ENCODE data around the gene TAF4.

- TF ChIP-seq, protein P1, sequence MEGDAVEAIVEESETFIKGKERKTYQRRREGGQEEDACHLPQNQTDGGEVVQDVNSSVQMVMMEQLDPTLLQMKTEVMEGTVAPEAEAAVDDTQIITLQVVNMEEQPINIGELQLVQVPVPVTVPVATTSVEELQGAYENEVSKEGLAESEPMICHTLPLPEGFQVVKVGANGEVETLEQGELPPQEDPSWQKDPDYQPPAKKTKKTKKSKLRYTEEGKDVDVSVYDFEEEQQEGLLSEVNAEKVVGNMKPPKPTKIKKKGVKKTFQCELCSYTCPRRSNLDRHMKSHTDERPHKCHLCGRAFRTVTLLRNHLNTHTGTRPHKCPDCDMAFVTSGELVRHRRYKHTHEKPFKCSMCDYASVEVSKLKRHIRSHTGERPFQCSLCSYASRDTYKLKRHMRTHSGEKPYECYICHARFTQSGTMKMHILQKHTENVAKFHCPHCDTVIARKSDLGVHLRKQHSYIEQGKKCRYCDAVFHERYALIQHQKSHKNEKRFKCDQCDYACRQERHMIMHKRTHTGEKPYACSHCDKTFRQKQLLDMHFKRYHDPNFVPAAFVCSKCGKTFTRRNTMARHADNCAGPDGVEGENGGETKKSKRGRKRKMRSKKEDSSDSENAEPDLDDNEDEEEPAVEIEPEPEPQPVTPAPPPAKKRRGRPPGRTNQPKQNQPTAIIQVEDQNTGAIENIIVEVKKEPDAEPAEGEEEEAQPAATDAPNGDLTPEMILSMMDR (IDR thresholded peaks at IDR 0.05) = no peak
- no peak for TF ChIP-seq POLR2AphosphoS5 (IDR thresholded peaks at IDR 0.05; ENCODE audit: low read depth, low read length)
- TF ChIP-seq SIN3A (IDR thresholded peaks at IDR 0.05; ENCODE audit: borderline replicate concordance, insufficient read depth, low read depth, low read length) = no peak
Measured at GRCh38 chr20:62063981-62064769, 1.5 kb downstream of the TAF4 start.

Data from Panc1 (cell line).